Ectodermal cell (in vitro differentiated cells): Measurements from ENCODE around the gene LCOR. TPM values are rescaled to one million over a fixed set of nuclear protein-coding genes. Genes with fewer than 3 reads are reported as not detected.
A peak's percentile ranks its signal among the peaks of the same experiment; 100 is the strongest.
"Not testable (repeated sequence)": the region's sequence is repeated elsewhere in the genome, so short reads cannot be mapped to it uniquely, and the experiment has no call there.

Source experiments
- H3K27ac ChIP-seq: 2 replicates; pipeline ENCODE4 v1.7.0; 2013; ENCODE audit warnings: mild to moderate bottlenecking, low read depth, low read length; ENCODE audit not compliant: insufficient read depth, poor library complexity, severe bottlenecking
- H3K27me3 ChIP-seq: 2 replicates; pipeline ENCODE4 v1.7.0; 2013; ENCODE audit warnings: mild to moderate bottlenecking, low read length; ENCODE audit not compliant: insufficient read depth, control insufficient read depth, poor library complexity, severe bottlenecking
- H3K36me3 ChIP-seq: one replicate; pipeline ENCODE4 v1.7.0; 2013; ENCODE audit warnings: low read length; ENCODE audit not compliant: control insufficient read depth, insufficient read depth
- H3K4me1 ChIP-seq: one replicate; pipeline ENCODE4 v1.7.0; 2013; ENCODE audit warnings: low read length; ENCODE audit not compliant: control insufficient read depth, insufficient read depth
- H3K4me3 ChIP-seq: 2 replicates; pipeline ENCODE4 v1.7.0; 2013; ENCODE audit warnings: low read depth, low read length, control low read depth; ENCODE audit not compliant: insufficient read depth
- H3K9me3 ChIP-seq: 2 replicates; pipeline ENCODE4 v1.7.0; 2013; ENCODE audit warnings: mild to moderate bottlenecking, low read length, moderate library complexity; ENCODE audit not compliant: control insufficient read depth
- WGBS, 2 experiments: methylation state at CpG; one replicate each; pipeline ENCODE4 v1.1.7; 2013; ENCODE audit warnings: missing lambda C conversion rate in 2 of 2; 5-methylcytosine and 5-hydroxymethylcytosine counted together
- polyA plus RNA-seq, 4 experiments: library from polyadenylated mRNA; stranded (reverse); fragments of 50-300 nt; gene quantifications; one replicate each; pipeline ENCODE4 v1.2.3, GENCODE V29; 2013

Gene LCOR
- 13.2 TPM for polyA plus RNA-seq (2013, experiment 1 of 4)
- 22.5 TPM for polyA plus RNA-seq (2013, experiment 2 of 4)
- 12.0 TPM for polyA plus RNA-seq (2013, experiment 3 of 4)
- polyA plus RNA-seq (2013, experiment 4 of 4), result 18.6 TPM

DNA sequence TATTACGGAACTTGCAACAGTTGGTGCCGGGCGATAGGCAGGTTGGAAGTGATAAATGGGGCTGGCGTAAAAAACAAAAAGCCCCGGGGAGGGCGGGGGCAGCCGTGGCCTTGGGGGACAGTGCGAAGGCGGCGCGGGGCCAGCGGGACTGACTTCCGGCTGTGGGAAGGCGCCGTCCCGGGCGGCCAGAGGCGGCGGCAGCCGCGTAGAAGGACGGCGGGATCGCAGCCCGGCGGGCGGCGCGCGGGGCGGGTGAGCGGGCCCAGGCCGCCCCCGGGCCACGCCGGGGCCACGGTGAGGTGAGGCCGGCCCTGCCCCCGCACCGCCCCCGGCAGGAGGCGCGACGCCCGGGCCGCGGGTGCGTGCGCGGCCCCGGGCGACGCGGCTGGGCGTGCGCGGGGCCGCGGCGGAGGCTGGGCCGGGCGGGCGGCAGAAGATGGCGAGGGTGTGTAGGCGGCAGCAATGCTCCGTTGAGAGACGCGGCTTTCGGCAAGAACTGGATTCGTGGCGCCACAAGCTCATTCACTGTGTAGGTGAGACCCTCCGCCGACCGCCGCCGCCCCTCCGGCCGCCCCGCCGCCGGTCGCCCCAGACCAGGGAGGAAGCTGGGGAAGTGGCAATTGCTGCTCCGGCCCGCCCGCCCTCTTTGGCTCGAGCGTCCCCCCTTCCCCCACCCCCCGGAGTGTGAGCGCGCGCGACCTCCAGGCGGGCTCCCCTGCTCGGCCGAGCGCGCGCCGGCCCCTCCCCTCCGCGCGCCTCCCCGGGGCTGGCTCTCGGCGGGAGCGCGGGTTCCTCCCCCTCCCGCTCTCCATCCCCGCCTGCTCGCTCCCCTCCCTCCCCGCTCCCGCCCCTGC, at the start of gene LCOR:
Gene LCOR, plus strand, starts transcription at position 432 of the 854 bp plus-strand sequence. CDS start 116,760 bp downstream, outside the sequence.
- H3K4me1 ChIP-seq, result peaks cover 9% of the 10 kb centered on the region
- peak within 1 kb of the TSS; percentile 93 for H3K27ac ChIP-seq
- peak within 1 kb of the TSS; percentile 60 for H3K4me3 ChIP-seq
- no peaks in the 10 kb centered on the region for H3K27me3 ChIP-seq
- WGBS, 2 experiments, result 0% methylated on average over 112 of the region's 112 CpGs
- no peaks in the 10 kb centered on the region for H3K9me3 ChIP-seq
- no peaks in the 10 kb centered on the region for H3K36me3 ChIP-seq

DNA sequence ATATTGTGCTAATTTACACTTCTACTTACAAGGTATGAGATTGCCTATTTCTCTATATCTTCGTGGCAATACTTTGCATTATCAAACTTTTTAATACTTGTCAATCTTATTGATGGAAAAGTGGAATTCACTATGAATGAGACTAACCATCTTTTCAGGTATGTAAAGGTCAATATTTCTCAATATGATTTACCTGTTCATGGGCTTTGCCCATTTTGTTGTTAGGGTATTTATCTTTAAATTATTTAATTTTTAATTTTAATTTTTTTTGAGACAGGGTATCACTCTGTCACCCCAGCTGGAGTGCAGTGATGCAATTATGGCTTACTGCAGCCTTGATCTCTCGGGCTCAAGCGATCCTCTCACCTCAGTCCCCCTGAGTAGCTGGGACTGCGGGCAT, 47.8 kb upstream of the LCOR start:
- Histone ChIP-seq H3K27me3 (no peaks in the 10 kb centered on the region), H3K4me1 (no peaks in the 10 kb centered on the region), H3K9me3 (no peaks in the 10 kb centered on the region), H3K36me3 (no peaks in the 10 kb centered on the region), H3K27ac (no peak overlapping the region), H3K4me3 (no peak overlapping the region)
- 98 to 99% methylated on average over 3 of the region's 4 CpGs for WGBS, 2 experiments

DNA sequence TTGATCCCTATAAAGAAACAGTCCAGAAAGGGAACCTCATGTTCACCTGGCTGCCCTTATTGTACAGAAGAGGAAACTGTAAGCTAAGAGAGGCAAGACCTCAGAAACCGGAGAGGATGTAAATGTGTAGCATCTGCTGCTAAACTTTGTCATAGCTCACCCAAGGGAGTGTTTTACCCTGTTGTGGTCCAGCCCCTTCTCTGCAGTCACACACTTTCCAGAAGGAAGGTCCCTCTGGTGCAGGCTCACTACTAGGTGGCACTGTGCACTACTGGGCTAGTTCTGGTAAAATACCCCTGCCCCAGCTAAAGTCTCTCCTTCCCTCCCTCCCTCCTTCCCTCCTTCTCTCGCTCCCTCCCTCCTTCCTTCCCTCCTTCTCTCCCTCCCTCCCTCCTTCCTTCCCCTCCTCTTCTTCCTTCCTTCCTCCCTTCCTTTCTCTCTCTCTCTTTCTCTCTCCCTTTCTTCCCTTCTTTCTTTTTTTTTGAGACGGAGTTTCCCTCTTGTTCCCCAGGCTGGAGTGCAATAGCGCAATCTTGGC, 42.5 kb upstream of the LCOR start:
- no peaks in the 10 kb centered on the region for H3K27me3 ChIP-seq
- no peak overlapping the region for H3K4me3 ChIP-seq
- H3K9me3 ChIP-seq, result no peaks in the 10 kb centered on the region
- H3K27ac ChIP-seq, result no peak overlapping the region
- no peaks in the 10 kb centered on the region for H3K4me1 ChIP-seq
- no peaks in the 10 kb centered on the region for H3K36me3 ChIP-seq
- WGBS, 2 experiments, result 85 to 89% methylated on average over 4 of the region's 4 CpGs

DNA sequence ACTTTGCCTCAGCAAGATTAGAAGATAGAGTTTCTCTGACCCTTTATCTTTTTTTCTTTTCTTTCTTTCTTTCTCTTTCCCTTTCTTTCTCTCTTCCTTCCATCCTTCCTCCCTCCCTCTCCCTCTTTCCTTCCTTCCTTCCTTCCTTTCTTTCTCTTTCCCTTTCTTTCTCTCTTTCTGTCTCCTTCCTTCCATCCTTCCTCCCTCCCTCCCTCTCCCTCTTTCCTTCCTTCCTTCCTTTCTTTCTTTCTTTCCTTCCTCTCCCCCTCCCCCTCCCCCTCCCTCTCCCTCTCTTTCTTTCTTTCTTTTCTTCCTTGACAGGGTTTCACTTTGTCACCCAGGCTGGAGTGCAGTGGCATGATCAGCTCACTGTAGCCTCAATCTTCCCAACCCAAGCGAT, 40.2 kb upstream of the LCOR start:
- Histone ChIP-seq H3K4me3 (no peak overlapping the region), H3K27ac (no peak overlapping the region)

DNA sequence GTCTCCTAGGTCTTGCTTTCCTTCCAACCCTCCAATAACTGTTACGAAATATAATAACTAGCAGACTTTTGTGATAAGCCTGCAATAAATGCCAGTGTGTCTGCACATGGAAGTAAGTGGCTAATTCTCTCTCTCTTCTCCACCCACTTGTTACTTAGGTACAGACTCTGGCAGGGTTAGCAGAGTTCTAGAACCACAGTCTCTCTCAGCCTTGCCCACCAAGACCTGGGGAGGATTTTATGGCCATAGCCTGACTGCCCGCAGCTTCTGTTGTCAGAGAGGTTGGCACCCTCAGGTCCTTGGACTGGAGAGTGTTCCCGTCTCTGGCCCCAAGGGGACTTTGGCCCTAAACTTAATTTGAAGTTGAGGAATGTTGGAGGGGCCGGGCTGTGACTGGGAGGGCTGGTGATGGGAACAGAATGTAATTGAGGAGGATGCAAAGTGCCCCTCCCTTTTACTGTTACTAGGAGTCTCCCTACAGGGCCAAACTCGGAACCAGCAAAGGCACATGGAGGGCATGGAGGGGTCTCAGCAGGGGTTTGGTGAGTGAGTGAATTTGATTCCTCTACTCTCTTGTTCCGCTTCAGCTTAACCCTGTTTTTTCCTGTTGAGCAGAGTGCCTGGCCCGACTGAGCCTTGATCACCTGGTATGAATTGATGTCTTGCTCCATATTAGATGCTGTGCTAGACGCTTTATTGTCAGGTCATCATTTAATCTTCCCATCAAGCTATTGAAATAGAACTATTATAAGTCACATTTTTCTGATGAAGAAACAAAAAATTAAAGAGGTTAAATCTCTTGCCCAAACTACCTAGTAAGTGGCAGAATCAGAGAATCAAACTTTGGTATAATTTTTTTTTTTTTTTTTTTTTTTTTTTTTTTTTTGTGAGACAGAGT, 37.0 kb upstream of the LCOR start:
- Histone ChIP-seq H3K27me3 (no peaks in the 10 kb centered on the region), H3K27ac (no peak overlapping the region), H3K4me3 (no peak overlapping the region), H3K36me3 (no peaks in the 10 kb centered on the region), H3K4me1 (no peaks in the 10 kb centered on the region), H3K9me3 (no peaks in the 10 kb centered on the region)
- WGBS, 2 experiments, result 58 to 64% methylated on average over 7 to 8 of the region's 8 CpGs

More for the DNA sequence above, 40.2 kb upstream of the LCOR start:
- no peaks in the 10 kb centered on the region for H3K36me3 ChIP-seq
- H3K4me1 ChIP-seq, result no peaks in the 10 kb centered on the region
- no peaks in the 10 kb centered on the region for H3K9me3 ChIP-seq
- H3K27me3 ChIP-seq, result no peaks in the 10 kb centered on the region
- 100% methylated on average over 1 of the region's 1 CpG for WGBS, 2 experiments

DNA sequence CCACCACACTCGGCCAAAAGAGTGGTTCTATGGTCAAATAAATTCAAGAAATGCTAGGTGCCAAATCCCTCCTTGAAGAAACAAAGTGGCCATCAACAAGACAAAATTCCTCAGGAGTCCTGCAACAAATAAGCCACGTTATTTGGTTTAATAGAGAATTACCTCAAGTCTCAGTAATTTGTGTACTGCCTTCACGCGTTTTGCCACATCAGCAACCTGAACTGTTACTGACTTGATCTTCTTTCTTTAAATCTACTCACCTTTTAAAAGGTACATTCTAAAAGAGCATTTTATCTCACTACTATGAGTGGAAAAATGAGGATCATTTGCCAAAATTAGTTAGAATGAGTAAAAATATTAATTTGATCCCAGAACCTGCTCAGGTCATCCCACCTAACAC, 34.6 kb upstream of the LCOR start:
- Histone ChIP-seq H3K9me3 (no peaks in the 10 kb centered on the region), H3K36me3 (no peaks in the 10 kb centered on the region), H3K27ac (no peak overlapping the region), H3K4me3 (no peak overlapping the region), H3K27me3 (no peaks in the 10 kb centered on the region), H3K4me1 (no peaks in the 10 kb centered on the region)
- WGBS, 2 experiments, result 95 to 96% methylated on average over 4 of the region's 4 CpGs

DNA sequence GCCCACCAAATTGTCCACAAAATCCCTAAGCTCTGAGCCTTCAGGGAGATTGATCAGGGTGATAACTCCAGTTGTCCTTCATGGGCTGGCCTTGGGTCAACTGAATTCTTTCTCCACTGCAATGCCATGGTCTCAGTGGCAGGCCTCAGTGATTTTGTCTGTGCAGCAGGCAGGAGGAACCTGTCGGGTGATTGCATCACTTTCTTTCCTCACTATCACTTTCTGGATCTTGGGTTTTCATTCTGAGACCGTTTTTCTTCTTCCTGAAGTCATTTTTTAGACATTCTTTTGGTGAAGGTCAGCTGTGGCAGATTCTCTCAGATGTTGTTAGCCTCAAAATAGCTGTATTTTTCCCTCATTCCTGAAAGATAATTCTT, 28.8 kb upstream of the LCOR start:
- H3K36me3 ChIP-seq, result no peaks in the 10 kb centered on the region
- 81 to 89% methylated on average over 2 of the region's 2 CpGs for WGBS, 2 experiments
- no peak overlapping the region for H3K27ac ChIP-seq
- H3K9me3 ChIP-seq, result no peaks in the 10 kb centered on the region
- no peaks in the 10 kb centered on the region for H3K27me3 ChIP-seq
- no peaks in the 10 kb centered on the region for H3K4me1 ChIP-seq
- H3K4me3 ChIP-seq, result no peak overlapping the region

DNA sequence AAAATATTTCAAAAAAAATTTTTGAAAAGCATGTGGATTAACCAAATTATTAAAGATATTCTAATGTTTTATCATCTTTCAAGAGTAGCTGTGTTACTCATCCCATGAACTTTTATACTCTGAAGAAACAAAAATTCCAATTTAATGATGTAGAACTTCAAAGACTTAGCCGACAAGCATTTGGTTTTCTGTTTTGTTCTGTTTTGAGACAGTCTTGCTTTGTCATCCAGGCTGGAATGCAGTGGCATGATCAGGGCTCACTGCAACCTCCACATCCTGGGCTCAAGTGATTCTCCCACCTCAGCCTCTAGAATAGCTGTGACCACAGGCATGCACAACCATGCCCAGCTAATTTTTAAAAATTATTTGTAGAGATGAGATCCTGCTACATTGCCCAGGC, 17.8 kb upstream of the LCOR start:
- Histone ChIP-seq H3K27ac (no peak overlapping the region), H3K9me3 (no peaks in the 10 kb centered on the region), H3K27me3 (no peaks in the 10 kb centered on the region), H3K4me1 (no peaks in the 10 kb centered on the region), H3K4me3 (no peak overlapping the region), H3K36me3 (no peaks in the 10 kb centered on the region)
- 76 to 94% methylated on average over 1 of the region's 1 CpG for WGBS, 2 experiments

DNA sequence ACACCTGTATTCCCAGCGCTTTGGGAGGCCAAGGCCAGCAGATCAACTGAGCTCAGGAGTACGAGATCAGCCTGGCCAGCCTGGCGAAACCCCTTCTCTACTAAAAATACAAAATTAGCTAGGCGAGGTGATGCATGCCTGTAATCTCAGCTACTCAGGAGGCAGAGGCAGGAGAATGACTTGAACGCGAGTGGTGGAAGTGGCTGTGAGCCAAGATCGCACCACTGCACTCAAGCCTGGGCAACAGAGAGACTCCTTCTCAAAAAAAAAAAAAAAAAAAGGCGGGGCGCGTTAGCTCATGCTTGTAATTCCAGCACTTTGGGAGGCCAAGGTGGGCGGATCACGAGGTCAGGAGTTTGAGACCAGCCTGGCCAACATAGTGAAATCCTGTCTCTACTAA, 13.1 kb upstream of the LCOR start:
- not testable (repeated sequence) for H3K27me3 ChIP-seq, H3K9me3 ChIP-seq, H3K4me3 ChIP-seq, H3K27ac ChIP-seq, H3K36me3 ChIP-seq, H3K4me1 ChIP-seq
- 89 to 90% methylated on average over 11 to 12 of the region's 12 CpGs for WGBS, 2 experiments

DNA sequence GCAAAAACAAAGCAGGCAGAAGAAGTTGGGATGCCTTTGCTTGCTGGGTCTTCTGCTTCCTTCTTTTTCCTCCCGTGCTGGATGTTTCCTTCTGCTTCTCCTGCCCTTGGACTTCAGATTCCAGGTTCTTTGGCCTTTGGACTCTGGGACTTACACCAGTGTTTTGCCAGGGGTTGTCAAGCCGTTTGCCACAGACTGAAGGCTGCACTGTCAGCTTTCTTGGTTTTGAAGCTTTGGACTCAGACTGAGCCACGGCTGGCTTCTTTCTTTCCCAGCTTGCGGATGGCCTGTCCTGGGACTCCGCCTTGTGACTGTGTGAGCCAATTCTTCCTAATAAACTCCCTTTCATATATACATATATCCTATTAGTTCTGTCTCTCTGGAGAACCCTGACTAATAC, 11.3 kb upstream of the LCOR start:
- Histone ChIP-seq H3K4me1 (no peaks in the 10 kb centered on the region), H3K27me3 (no peaks in the 10 kb centered on the region), H3K36me3 (no peaks in the 10 kb centered on the region), H3K27ac (no peak overlapping the region), H3K9me3 (no peaks in the 10 kb centered on the region), H3K4me3 (no peak overlapping the region)
- WGBS, 2 experiments, result 86 to 91% methylated on average over 5 of the region's 5 CpGs
